RWPE2 (cell line): ENCODE results near the gene MYO5A.

Source experiments
- ATAC-seq: fragments of 200-7000 bp; cut with Tn5 transposase; 3 replicates; pipeline ENCODE4 v1.9.1; 2021; ENCODE audit warnings: low read depth
- DNase-seq: peaks from one replicate; pipeline ENCODE4 v3.0.0-alpha.2; 2020; ENCODE audit warnings: low spot score
- H3K27ac ChIP-seq: fragments of 450-650 bp; 2 replicates; pipeline ENCODE4 v1.5.1; 2017; ENCODE audit warnings: mild to moderate bottlenecking; ENCODE audit not compliant: poor library complexity, severe bottlenecking
- H3K27me3 ChIP-seq: fragments of 250-450 bp; sonication (Bioruptor Pico); 2 replicates; pipeline ENCODE4 v1.5.1; 2021; ENCODE audit warnings: mild to moderate bottlenecking, moderate library complexity; ENCODE audit not compliant: insufficient read depth, poor library complexity, severe bottlenecking
- H3K36me3 ChIP-seq: fragments of 250-450 bp; sonication (Bioruptor Pico); 2 replicates; pipeline ENCODE4 v1.5.1; 2020; ENCODE audit warnings: low read depth, mild to moderate bottlenecking, moderate library complexity
- H3K4me1 ChIP-seq: fragments of 250-450 bp; sonication (Bioruptor Pico); 2 replicates; pipeline ENCODE4 v1.5.1; 2021; ENCODE audit warnings: mild to moderate bottlenecking, moderate library complexity; ENCODE audit not compliant: insufficient read depth, poor library complexity, severe bottlenecking
- H3K4me3 ChIP-seq: fragments of 250-450 bp; sonication (Bioruptor Pico); 2 replicates; pipeline ENCODE4 v1.5.1; 2021; ENCODE audit warnings: mild to moderate bottlenecking, moderate library complexity; ENCODE audit not compliant: severe bottlenecking
- H3K9me3 ChIP-seq: fragments of 250-450 bp; sonication (Bioruptor Pico); 2 replicates; pipeline ENCODE4 v1.5.1; 2021; ENCODE audit warnings: mild to moderate bottlenecking, moderate library complexity; ENCODE audit not compliant: severe bottlenecking
- TF ChIP-seq, protein P1 (sequence below): fragments of 450-650 bp; IDR thresholded peaks from one replicate; pipeline ENCODE4 v1.5.1; 2017; ENCODE audit warnings: mild to moderate bottlenecking, moderate library complexity; ENCODE audit not compliant: poor library complexity, severe bottlenecking

MYO5A gene

DNA sequence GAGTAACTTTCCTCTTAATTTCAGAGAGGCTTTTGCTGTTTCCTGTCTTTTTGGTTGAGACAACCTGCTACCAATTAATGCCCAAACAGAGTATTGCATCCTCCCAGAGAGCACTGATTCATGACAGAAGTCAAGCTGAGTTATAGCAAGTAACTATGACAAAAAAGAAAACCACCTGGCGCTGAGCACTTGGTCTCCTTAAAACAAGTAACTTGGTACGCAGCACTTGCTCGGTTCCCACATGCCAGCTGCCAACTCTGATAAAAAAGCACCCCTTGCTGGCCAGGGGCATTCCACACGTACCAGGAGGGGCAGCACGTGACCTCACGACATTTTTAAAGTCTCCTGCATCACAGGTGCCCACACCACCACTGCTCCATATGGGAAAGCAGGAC lies 219.5 kb downstream of the MYO5A start:
- DNase-seq: no peak
- Histone ChIP-seq H3K36me3 (peaks cover 15% of the 10 kb centered on the region; the same call in 1 of the 2 replicates), H3K27me3 (no peaks in the 10 kb centered on the region), H3K4me1 (peaks cover 17% of the 10 kb centered on the region), H3K9me3 (no peaks in the 10 kb centered on the region), H3K4me3 (no peak overlapping the region), H3K27ac (no peak overlapping the region)
- TF ChIP-seq, protein P1, sequence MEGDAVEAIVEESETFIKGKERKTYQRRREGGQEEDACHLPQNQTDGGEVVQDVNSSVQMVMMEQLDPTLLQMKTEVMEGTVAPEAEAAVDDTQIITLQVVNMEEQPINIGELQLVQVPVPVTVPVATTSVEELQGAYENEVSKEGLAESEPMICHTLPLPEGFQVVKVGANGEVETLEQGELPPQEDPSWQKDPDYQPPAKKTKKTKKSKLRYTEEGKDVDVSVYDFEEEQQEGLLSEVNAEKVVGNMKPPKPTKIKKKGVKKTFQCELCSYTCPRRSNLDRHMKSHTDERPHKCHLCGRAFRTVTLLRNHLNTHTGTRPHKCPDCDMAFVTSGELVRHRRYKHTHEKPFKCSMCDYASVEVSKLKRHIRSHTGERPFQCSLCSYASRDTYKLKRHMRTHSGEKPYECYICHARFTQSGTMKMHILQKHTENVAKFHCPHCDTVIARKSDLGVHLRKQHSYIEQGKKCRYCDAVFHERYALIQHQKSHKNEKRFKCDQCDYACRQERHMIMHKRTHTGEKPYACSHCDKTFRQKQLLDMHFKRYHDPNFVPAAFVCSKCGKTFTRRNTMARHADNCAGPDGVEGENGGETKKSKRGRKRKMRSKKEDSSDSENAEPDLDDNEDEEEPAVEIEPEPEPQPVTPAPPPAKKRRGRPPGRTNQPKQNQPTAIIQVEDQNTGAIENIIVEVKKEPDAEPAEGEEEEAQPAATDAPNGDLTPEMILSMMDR: no peak
- no peak for ATAC-seq

DNA sequence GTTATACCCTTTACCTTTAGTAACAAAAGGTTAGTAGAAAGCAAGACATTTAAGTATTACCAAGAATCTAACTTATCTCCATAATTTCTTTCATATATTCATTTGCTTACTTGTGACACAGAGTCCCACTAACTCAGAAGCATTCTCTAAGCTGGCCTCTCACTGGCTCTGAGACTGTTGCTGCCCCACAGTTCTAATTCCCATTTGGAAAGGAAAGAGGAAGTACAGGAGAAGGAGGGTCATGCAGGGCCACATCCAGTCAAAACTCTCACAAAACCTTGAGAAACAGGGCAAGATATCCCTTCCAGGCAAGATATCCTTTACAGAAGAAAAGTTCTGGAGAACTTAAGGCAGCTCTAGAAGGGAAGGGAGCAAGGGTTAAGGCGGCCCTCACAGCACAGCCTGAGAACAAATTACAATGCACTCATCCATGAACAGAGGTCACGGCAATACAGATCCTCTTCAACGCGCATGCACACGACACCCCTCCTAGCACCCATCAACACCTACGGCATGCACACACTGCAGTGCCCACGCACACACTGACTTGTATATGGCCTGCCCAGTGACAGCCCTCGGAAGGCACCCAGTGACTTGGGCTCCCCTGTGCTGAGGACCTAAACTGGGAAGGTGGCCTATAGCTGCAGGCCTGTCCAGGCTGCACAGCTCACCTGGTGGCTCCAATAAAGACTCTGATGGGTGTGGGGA lies 220.1 kb downstream of the MYO5A start:
- TF ChIP-seq, protein P1: no peak
- H3K4me1 ChIP-seq: peaks cover 17% of the 10 kb centered on the region
- no peaks in the 10 kb centered on the region for H3K9me3 ChIP-seq
- H3K4me3 ChIP-seq: no peak overlapping the region
- ATAC-seq: no peak
- H3K27me3 ChIP-seq: no peaks in the 10 kb centered on the region
- H3K36me3 ChIP-seq: peaks cover 9% of the 10 kb centered on the region; the same call in 1 of the 2 replicates
- H3K27ac ChIP-seq: no peak overlapping the region
- DNase-seq: no peak

DNA sequence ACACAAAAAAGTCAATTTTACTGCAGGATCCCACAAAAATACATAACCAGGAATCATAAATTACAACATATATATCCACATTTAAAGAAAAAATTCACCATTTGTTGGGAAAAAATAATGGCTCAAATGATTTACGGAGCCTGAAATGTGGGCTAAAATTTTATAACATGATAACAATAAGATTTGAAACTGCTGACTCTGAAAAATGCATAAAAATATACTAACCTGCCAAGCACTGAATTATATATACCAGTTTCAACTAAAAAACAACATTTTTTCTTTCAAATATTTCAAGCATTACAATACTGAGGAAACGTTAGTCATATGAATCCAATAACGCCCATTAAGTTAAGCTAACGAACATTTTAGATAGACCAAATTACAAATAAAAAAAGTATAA lies 220.8 kb downstream of the MYO5A start:
- Histone ChIP-seq H3K4me3 (no peak overlapping the region), H3K27me3 (no peaks in the 10 kb centered on the region), H3K36me3 (0 out of 2 replicates have a peak, but pooled peaks cover 3% of the 10 kb centered on the region), H3K27ac (no peak overlapping the region), H3K4me1 (peaks cover 17% of the 10 kb centered on the region), H3K9me3 (no peaks in the 10 kb centered on the region)
- TF ChIP-seq, protein P1: no peak
- ATAC-seq (no peak), DNase-seq (no peak)

DNA sequence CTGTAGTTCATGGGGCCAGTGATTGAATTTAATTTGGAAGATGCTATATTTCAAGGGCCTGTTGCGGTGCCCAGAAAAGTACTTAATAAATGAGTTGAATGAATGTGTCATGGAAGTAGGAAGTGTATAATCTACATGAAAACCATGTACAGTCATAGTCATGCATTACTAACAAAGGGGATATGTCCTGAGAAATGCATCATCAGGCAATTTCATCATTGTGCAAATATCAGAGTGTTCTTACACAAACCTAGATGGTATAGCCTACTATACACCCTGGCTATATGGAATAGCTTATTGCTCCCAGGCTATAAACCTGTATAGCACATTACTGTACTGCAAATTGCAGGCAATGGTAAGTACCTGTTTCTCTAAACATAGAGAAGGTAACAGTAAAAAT lies 222.4 kb downstream of the MYO5A start:
- Histone ChIP-seq H3K27me3 (no peaks in the 10 kb centered on the region), H3K36me3 (no peaks in the 10 kb centered on the region), H3K4me3 (no peak overlapping the region), H3K27ac (peak overlapping the region; percentile 63), H3K9me3 (no peaks in the 10 kb centered on the region), H3K4me1 (peaks cover 17% of the 10 kb centered on the region)
- no peak for DNase-seq
- ATAC-seq: peak; percentile 99
- TF ChIP-seq, protein P1: no peak

DNA sequence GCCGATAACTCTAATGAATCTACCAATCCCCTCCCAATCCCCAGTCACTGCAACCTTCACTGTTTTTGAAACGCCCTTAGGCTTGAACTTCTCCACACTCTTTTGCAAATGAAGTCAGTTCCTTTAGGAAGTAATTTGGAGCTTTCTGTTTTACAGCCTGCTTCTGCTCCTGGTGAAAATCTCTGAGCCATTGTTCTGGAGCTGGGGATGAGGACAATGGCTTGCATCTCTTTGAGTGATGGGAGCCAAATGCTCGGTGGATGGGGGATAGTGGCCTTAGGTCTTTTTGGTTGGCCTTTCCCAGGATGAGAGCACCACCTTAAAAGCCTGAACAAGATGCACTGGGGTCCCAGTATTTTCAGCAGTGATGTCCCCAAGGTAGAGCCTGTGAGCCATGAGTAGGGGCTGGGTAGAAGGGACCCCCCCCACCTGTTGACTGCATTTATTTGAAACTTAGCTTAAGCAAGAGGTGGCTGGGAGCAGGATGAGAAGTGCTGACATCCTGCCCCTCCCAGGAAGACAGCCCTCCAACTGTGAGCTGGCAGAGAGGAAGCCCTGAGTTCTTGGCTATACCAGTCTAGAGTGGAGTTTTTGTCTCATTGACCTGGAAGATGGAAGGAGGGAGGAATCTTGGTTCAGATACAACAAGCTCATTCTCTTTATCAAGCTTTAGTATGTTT lies 225.4 kb downstream of the MYO5A start:
- no peak overlapping the region for H3K27ac ChIP-seq
- H3K4me1 ChIP-seq: peaks cover 17% of the 10 kb centered on the region
- no peaks in the 10 kb centered on the region for H3K36me3 ChIP-seq
- H3K4me3 ChIP-seq: no peak overlapping the region
- no peak for ATAC-seq
- H3K27me3 ChIP-seq: no peaks in the 10 kb centered on the region
- TF ChIP-seq, protein P1: no peak
- no peak for DNase-seq
- peaks cover 5% of the 10 kb centered on the region for H3K9me3 ChIP-seq
